ENCODE data around the gene ADGRG4. TPM values are rescaled to one million over a fixed set of nuclear protein-coding genes. Genes with fewer than 3 reads are reported as not detected.
"Not testable (repeated sequence)": the region's sequence is repeated elsewhere in the genome, so short reads cannot be mapped to it uniquely, and the experiment has no call there.

ADGRG4 gene
- polyA plus RNA-seq, 3 donors, result not detected

- intact Hi-C loops (cut with micrococcal nuclease), result no loop called here
- Histone ChIP-seq H3K4me3 (replicated peaks in 1 of 3; ENCODE audit: low read depth in 2 of 3, low read length in 3 of 3) (no peak overlapping the region), H2AFZ (ENCODE audit: insufficient read depth, low read depth, low read length, poor library complexity, severe bottlenecking) (no peak overlapping the region), H3K9me3 (replicated peaks in 1 of 2; ENCODE audit: control insufficient read depth in 1 of 2, insufficient read depth in 1 of 2, low read length in 2 of 2) (no peaks in the 10 kb centered on the region), H3K4me1 (ENCODE audit: control insufficient read depth in 1 of 2, insufficient read depth in 2 of 2, low read length in 2 of 2) (no peaks in the 10 kb centered on the region), H3K27ac (ENCODE audit: low read depth in 1 of 2, low read length in 2 of 2) (no peak overlapping the region), H3K9ac (ENCODE audit: insufficient read depth, low read length, poor library complexity, severe bottlenecking) (no peak overlapping the region), H3K36me3 (replicated peaks in 1 of 2; ENCODE audit: control insufficient read depth in 1 of 2, insufficient read depth in 2 of 2, low read length in 2 of 2) (no peaks in the 10 kb centered on the region), H3K79me2 (ENCODE audit: insufficient read depth, low read length) (no peaks in the 10 kb centered on the region), H3K27me3 (ENCODE audit: control insufficient read depth in 2 of 2, insufficient read depth in 2 of 2, low read length in 2 of 2) (peaks cover 0 to 2% of the 10 kb centered on the region in 2 donors), H4K20me1 (ENCODE audit: insufficient read depth, low read length) (no peaks in the 10 kb centered on the region), H3K4me2 (replicated peaks; ENCODE audit: extremely low read depth, low read length, poor library complexity, severe bottlenecking) (no peak overlapping the region)
- DNase-seq, result no peak
- Mint-ChIP-seq H3K4me1 (no peaks in the 10 kb centered on the region), H3K36me3 (no peaks in the 10 kb centered on the region), H3K27me3 (ENCODE audit: low read depth in 3 of 3) (peaks cover 0 to 5% (median 2%) of the 10 kb centered on the region in 3 donors), H3K9me3 (no peaks in the 10 kb centered on the region), H3K27ac (no peak overlapping the region), H3K4me3 (no peak overlapping the region)
- TF ChIP-seq CTCF (IDR thresholded peaks at IDR 0.05), result no peak
- no CpG with 5 or more reads among the region's 3 CpGs for WGBS (ENCODE audit: insufficient coverage)
Observed at GRCh38 chrX:136438192-136438591, 137.4 kb downstream of the ADGRG4 start.

GRCh38 chrX:136445674-136446073 is 144.9 kb downstream of the ADGRG4 start:
- H3K27ac ChIP-seq (ENCODE audit: low read depth in 1 of 2, low read length in 2 of 2); H3K79me2 ChIP-seq (ENCODE audit: insufficient read depth, low read length); H3K4me3 ChIP-seq (replicated peaks in 1 of 3; ENCODE audit: low read depth in 2 of 3, low read length in 3 of 3); H3K4me2 ChIP-seq (replicated peaks; ENCODE audit: extremely low read depth, low read length, poor library complexity, severe bottlenecking); H3K36me3 ChIP-seq (replicated peaks in 1 of 2; ENCODE audit: control insufficient read depth in 1 of 2, insufficient read depth in 2 of 2, low read length in 2 of 2); H3K4me1 Mint-ChIP-seq; H3K9me3 Mint-ChIP-seq; H3K9ac ChIP-seq (ENCODE audit: insufficient read depth, low read length, poor library complexity, severe bottlenecking); H3K36me3 Mint-ChIP-seq; H4K20me1 ChIP-seq (ENCODE audit: insufficient read depth, low read length); H3K4me1 ChIP-seq (ENCODE audit: control insufficient read depth in 1 of 2, insufficient read depth in 2 of 2, low read length in 2 of 2); H3K27me3 Mint-ChIP-seq (ENCODE audit: low read depth in 3 of 3); H3K9me3 ChIP-seq (replicated peaks in 1 of 2; ENCODE audit: control insufficient read depth in 1 of 2, insufficient read depth in 1 of 2, low read length in 2 of 2); DNase-seq; H3K27ac Mint-ChIP-seq; intact Hi-C loops (cut with micrococcal nuclease); H3K27me3 ChIP-seq (ENCODE audit: control insufficient read depth in 2 of 2, insufficient read depth in 2 of 2, low read length in 2 of 2); H2AFZ ChIP-seq (ENCODE audit: insufficient read depth, low read depth, low read length, poor library complexity, severe bottlenecking); H3K4me3 Mint-ChIP-seq: not testable (repeated sequence)
- WGBS (ENCODE audit: insufficient coverage), result no CpG with 5 or more reads among the region's 18 CpGs
